GM19324 (cell line): ENCODE measurements around the gene SFI1.
A peak's percentile ranks its signal among the peaks of the same experiment; 100 is the strongest.
"Not testable (repeated sequence)": the region's sequence is repeated elsewhere in the genome, so short reads cannot be mapped to it uniquely, and the experiment has no call there.

Experiments
- ATAC-seq: cut with Tn5 transposase; IDR thresholded peaks from one replicate; pipeline ENCODE4 v1.9.1; 2021; ENCODE audit warnings: mild to moderate bottlenecking, moderate library complexity; ENCODE audit not compliant: unreplicated experiment, low FRiP score

Gene SFI1

GRCh38 chr22:31496007-31496734 is at the start of gene SFI1:
Gene SFI1, plus strand, starts transcription at chr22:31496536. Its CDS starts 11,749 bp downstream, at chr22:31508285.
- ATAC-seq, result peak; percentile 90

- no peak for ATAC-seq
These were observed 49.6 kb upstream of the SFI1 start for GRCh38 chr22:31446767-31447166.

- ATAC-seq, result no peak
These were observed 49.0 kb upstream of the SFI1 start for GRCh38 chr22:31447337-31447736.

DNA sequence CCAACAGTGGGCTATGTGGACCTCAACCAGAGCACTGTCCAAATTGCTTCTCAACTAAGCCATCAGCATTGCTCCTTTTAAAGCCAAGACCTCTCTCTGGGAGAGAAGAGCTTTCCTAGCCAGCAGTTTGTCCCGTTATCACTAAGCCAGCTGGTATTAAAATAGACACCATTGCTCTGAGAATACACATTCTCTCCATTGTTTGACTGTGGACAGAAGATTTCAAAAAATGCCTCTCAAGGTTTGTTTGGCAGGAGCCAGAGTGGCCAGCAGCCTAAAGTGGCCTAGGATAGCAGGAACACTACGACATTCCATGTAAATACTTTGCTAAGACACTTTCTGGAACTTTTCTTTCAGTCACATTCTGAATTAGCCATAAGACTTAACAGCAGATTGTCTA is 48.0 kb upstream of the SFI1 start:
- no peak for ATAC-seq

- ATAC-seq, result no peak
These were observed 46.8 kb upstream of the SFI1 start for GRCh38 chr22:31449506-31449905.

DNA sequence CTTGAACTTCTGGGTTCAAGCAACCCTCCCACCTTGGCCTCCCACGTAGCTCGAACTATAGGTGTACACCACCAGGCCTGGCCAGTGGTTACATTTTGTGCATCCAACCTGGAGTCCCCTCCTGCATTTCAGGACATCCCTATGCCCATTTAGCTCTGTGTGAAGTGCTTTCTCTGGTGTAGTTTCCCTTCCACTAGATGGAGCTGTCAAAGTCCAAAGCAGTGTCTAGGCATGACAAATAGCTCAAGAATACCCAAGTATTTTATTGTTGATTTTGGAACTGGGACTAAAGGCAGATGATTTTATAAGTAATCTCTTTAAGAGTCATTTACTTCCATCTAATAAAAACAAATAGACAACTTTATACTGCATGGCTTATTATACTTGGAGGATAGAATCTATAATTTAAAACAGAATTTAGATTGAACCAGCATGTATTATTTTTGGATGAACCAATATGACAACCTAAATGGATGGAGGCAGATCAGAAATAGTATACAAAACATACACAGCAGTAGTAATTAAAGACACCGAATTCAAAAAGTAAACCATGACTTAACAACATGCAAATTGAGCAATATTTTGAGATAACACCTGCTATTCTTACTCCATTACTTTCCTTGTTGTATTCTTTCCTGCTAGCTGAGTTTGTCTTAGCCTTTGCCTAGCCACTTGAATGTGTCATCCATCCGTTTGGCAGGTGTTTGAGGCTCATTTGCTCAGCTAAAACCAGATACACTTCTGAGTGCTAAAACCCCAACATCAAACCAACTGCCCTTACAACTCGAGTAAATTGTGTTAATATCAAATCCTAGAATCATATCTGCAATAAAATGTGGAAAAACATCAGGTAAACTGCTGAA is 44.4 kb upstream of the SFI1 start:
- ATAC-seq, result no peak

GRCh38 chr22:31461699-31462098 is 34.6 kb upstream of the SFI1 start:
- no peak for ATAC-seq

DNA sequence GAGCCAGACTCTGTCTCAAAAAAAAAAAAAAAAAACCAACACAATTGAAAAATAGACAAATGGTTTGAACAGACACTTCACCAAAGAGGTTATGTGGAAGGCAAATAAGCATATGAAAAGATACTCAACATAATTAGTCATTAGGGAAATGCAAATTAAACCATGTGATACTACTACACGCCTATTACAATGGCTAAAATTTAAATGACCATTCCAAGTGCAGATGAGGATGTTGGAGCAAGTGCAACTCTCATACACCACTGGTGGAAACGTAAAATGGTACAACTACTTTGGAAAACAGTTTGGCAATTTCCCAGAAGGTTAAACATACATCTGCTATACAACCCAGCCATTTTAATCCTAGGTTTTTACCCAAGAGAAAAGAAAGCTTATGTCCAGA is 31.0 kb upstream of the SFI1 start:
- ATAC-seq, result no peak

DNA sequence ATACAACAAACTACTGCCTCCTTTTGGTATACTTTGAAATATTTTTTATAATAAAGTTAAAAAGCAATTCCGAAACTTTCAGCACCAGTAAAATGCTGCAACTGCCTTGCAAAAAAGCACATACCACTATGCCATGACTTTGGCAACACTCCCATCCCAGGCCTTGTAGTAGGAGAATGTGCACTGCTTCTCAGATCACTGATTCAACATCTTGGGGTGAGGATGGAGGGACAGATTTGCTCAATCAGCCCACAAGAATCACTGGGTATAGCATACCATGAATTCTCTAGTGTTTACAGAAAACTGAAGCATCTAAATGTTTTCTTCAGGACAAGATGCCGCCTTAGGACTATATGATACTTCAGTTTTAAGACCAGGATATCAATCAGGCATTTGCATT is 21.6 kb upstream of the SFI1 start:
- ATAC-seq, result no peak

DNA sequence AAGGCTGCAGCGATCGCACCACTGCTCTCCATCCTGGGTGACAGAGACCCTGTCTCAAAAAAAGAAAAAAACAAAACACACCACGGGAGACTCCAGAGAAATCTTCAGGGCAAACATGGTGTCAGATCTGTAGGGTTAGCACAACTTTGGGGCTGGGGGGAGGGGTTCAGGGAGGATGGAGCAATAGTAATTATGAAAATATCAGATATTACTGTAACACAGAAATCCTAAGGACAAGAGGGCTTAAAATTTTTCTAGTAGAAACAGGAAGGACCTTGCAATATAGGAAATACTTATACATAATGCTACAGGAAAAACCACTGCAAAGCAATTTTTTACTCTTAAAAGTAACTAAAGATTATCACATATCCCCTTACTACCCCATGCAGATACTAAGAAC is 20.5 kb upstream of the SFI1 start:
- ATAC-seq, result no peak

DNA sequence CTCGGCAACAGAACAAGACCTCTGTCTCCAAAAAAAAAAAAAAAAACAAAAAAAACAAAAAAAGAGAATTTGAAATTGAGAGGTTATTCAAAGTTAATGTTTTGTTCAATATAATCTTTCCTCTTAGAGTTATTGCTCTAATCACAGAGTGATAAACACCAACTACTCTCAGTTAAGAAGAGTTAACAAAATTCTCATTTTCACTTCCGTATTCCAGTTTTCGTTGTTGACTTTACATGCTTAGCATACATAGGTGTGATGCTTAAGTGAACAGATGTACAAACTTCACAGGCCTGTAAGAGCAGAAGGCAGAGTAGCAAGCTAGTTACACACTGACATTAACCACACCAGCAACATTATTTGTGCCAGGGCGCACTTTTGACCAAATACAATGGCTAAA is 19.0 kb upstream of the SFI1 start:
- no peak for ATAC-seq

GRCh38 chr22:31481129-31481528 is 15.2 kb upstream of the SFI1 start:
- no peak for ATAC-seq

DNA sequence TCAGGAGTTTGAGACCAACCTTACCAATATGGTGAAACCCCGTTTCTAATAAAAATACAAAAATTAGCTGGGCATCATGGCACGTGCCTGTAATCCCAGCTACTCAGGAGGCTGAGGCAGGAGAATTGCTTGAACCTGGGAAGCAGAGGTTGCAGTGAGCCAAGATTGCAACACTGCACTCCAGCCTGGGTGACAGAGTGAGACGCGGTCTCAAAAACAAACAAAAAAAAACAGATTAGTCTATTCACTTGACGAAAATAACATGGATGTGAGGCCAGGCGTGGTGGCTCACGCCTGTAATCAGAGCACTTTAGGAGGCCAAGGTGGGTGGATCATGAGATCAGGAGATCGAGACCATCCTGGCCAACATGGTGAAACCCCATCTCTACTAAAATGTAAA is 13.9 kb upstream of the SFI1 start:
- ATAC-seq, result not testable (repeated sequence)

GRCh38 chr22:31486369-31486768 is 10.0 kb upstream of the SFI1 start:
- ATAC-seq, result not testable (repeated sequence)

DNA sequence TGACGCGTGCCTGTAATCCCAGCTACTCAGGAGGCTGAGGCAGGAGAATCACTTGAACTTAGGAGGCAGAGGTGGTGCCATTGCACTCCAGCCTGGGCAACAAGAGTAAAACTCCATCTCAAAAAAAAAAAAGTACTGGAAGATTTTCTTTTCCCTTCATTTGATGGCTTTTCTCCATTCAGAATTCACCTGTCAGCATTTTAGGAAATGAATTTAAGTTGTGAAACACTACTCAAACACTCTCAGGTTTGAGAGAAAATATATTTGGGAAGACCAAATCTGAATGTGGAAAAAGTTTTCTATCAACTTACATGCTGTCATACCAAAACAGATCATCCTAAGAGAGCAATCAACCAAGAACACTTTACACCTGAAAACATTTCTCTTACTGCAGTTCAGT is 9.4 kb upstream of the SFI1 start:
- ATAC-seq, result no peak

- no peak for ATAC-seq
These were observed 7.9 kb upstream of the SFI1 start for GRCh38 chr22:31488346-31488883.

GRCh38 chr22:31488988-31489617 is 7.2 kb upstream of the SFI1 start:
- peak; percentile 23 for ATAC-seq

GRCh38 chr22:31489632-31490495 is 6.5 kb upstream of the SFI1 start, which contains the start of gene EIF4ENIF1:
Gene EIF4ENIF1, minus strand, starts transcription at chr22:31489842. Its CDS starts 1,124 bp downstream, at chr22:31488718.
- peak; percentile 62 for ATAC-seq

DNA sequence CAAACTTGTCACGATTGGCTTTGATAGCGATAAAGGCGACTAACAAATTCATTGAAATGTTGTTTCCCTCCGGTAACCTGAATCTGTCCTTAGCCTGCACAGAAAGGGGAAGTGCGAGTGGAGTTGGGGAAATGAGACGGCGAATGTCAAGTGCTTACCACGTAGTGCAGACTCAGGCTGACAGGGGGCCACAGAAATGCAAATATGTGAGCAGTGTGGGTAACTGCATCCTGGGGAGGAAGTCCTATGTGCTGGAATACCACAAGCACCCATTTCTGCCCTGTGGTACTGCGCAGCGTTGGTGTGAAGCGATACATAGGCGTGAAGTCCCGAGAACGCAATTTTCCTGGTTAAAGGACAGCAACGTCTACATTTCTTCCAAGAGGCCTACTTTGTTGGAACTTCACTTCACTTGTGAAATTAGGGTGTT is 5.8 kb upstream of the SFI1 start:
- peak; percentile 51 for ATAC-seq
